Sigmoid colon (tissue), 7 donors: ENCODE results near the gene LSM2. TPM values are rescaled to one million over a fixed set of nuclear protein-coding genes. Genes with fewer than 3 reads are reported as not detected.

ENCODE experiments used
- DNase-seq: peaks from one replicate; pipeline ENCODE4 v3.0.0-alpha.2; 2019
- H3K27ac ChIP-seq, 4 donors: fragments of 200-600 bp; sonication (generic); one replicate each; pipeline ENCODE4 v1.5.1; 2016 to 2019; ENCODE audit warnings: mild to moderate bottlenecking in 1 of 4
- H3K27me3 ChIP-seq, 3 donors: fragments of 200-600 bp; sonication (generic); one replicate each; pipeline ENCODE4 v1.5.1; 2019; ENCODE audit warnings: mild to moderate bottlenecking in 1 of 3
- H3K36me3 ChIP-seq, 4 donors: fragments of 200-600 bp; sonication (generic); one replicate each; pipeline ENCODE4 v1.5.1; 2016 to 2019
- H3K4me1 ChIP-seq, 4 donors: fragments of 200-600 bp; sonication (generic); one replicate each; pipeline ENCODE4 v1.5.1; 2017 to 2019
- H3K4me3 ChIP-seq, 4 donors: fragments of 200-600 bp; sonication (generic); one replicate each; pipeline ENCODE4 v1.5.1; 2017 to 2019; ENCODE audit warnings: mild to moderate bottlenecking in 2 of 4, moderate library complexity in 1 of 4
- H3K9me3 ChIP-seq, 4 donors: fragments of 200-600 bp in 3 of 4; sonication (generic) in 3 of 4; one replicate each; pipeline versions ENCODE4 v1.5.1 to v1.6.1; 2013 to 2019
- EP300 ChIP-seq, 4 donors: sonication (generic); formaldehyde crosslinking; IDR thresholded peaks; one replicate each; pipeline ENCODE4 v1.6.1; 2017; ENCODE audit warnings: antibody characterized with exemption in 4 of 4
- POLR2A ChIP-seq, 2 donors: fragments of 450-650 bp; IDR thresholded peaks; one replicate each; pipeline ENCODE4 v1.6.1; 2016; ENCODE audit warnings: antibody characterized with exemption in 2 of 2, mild to moderate bottlenecking in 2 of 2, moderate library complexity in 2 of 2
- POLR2AphosphoS5 ChIP-seq, 4 donors: sonication (generic); formaldehyde crosslinking; IDR thresholded peaks; one replicate each; pipeline ENCODE4 v1.6.1; 2017; ENCODE audit warnings: antibody characterized with exemption in 4 of 4
- WGBS, 2 donors: extraction: QIAGEN DNeasy Blood & Tissue Kit; methylation state at CpG; one replicate each; pipeline ENCODE4 v1.1.7; 2013; 5-methylcytosine and 5-hydroxymethylcytosine counted together
- intact Hi-C: fragments of 100-400 bp; cut with DNase I; formaldehyde crosslinking; loops from one replicate; pipeline ENCODE4 v1.15.1; 2023
- polyA plus RNA-seq, 3 donors: library from polyadenylated mRNA; stranded (reverse); fragments of 200-250 nt; gene quantifications; one replicate each; pipeline ENCODE4 v1.2.3, GENCODE V29; 2013
- total RNA-seq, 4 donors: library from RNA; depleted of rRNA; stranded (reverse); fragments of >200 nt; gene quantifications; one replicate each; pipeline ENCODE4 v1.1.0, GENCODE V29; 2016
- TF ChIP-seq, protein P1 (sequence below), 4 experiments: fragments of 450-650 bp in 3 of 4; fragments of 200-600 bp in 1 of 4; IDR thresholded peaks; one replicate each; pipeline ENCODE4 v1.5.1; 2016 to 2019; ENCODE audit warnings: antibody characterized with exemption in 4 of 4, mild to moderate bottlenecking in 3 of 4, moderate library complexity in 2 of 4
- donor health status: healthy with polysubstance abuse.
- donor health status: Bipolar disorder and iron deficiency.
- donor health status: healthy.

LSM2 gene
- total and polyA plus RNA-seq, 7 donors, result 28.4 to 94.7 (median 49.9) TPM

GRCh38 chr6:31761343-31761742, 45.4 kb downstream of the LSM2 start:
- intact Hi-C loops, result no loop called here
- no peak overlapping the region for H3K4me3 ChIP-seq
- no peak overlapping the region for H3K27ac ChIP-seq
- WGBS, 2 donors, result 96 to 97% methylated on average over 8 of the region's 8 CpGs
- DNase-seq, result no peak
- TF ChIP-seq EP300 (IDR thresholded peaks at IDR 0.05) (no peak), POLR2A (IDR thresholded peaks at IDR 0.05) (no peak), POLR2AphosphoS5 (IDR thresholded peaks at IDR 0.05) (no peak)
- TF ChIP-seq, protein P1, sequence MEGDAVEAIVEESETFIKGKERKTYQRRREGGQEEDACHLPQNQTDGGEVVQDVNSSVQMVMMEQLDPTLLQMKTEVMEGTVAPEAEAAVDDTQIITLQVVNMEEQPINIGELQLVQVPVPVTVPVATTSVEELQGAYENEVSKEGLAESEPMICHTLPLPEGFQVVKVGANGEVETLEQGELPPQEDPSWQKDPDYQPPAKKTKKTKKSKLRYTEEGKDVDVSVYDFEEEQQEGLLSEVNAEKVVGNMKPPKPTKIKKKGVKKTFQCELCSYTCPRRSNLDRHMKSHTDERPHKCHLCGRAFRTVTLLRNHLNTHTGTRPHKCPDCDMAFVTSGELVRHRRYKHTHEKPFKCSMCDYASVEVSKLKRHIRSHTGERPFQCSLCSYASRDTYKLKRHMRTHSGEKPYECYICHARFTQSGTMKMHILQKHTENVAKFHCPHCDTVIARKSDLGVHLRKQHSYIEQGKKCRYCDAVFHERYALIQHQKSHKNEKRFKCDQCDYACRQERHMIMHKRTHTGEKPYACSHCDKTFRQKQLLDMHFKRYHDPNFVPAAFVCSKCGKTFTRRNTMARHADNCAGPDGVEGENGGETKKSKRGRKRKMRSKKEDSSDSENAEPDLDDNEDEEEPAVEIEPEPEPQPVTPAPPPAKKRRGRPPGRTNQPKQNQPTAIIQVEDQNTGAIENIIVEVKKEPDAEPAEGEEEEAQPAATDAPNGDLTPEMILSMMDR (IDR thresholded peaks at IDR 0.05), result no peak
- H3K36me3 ChIP-seq, result no peaks in the 10 kb centered on the region
- no peaks in the 10 kb centered on the region for H3K9me3 ChIP-seq
- H3K4me1 ChIP-seq, result peaks cover 0 to 6% (median 5%) of the 10 kb centered on the region in 4 donors
- H3K27me3 ChIP-seq, result peaks cover 0 to 10% (median 3%) of the 10 kb centered on the region in 3 donors

DNA sequence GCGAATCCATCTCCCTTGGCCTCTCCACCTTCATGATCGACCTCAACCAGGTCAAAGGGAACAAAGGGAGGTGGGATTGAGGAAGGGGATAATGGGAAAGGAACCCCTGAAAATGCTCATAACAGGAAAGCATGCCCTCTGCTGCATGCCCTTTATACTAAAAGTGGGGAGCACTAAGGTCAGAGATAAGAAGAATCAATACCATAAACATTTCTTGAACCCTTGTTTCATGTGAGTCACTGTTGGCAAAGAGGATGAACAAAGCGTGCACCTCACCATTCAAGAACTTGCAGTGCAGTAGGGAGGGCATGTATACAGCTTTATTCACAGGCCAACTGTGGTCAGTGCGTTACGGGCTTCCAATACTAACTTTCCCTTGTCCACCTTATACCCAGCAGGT, 46.0 kb downstream of the LSM2 start:
- no peaks in the 10 kb centered on the region for H3K9me3 ChIP-seq
- intact Hi-C loops, result no loop called here
- H3K4me3 ChIP-seq, result no peak overlapping the region
- no peak overlapping the region for H3K27ac ChIP-seq
- no peak for DNase-seq
- TF ChIP-seq POLR2A (IDR thresholded peaks at IDR 0.05) (no peak), POLR2AphosphoS5 (IDR thresholded peaks at IDR 0.05) (no peak), EP300 (IDR thresholded peaks at IDR 0.05) (no peak)
- TF ChIP-seq, protein P1 (IDR thresholded peaks at IDR 0.05), result no peak
- H3K36me3 ChIP-seq, result no peaks in the 10 kb centered on the region
- peaks cover 0 to 5% (median 1%) of the 10 kb centered on the region in 3 donors for H3K27me3 ChIP-seq
- 80 to 89% methylated on average over 5 of the region's 5 CpGs for WGBS, 2 donors
- H3K4me1 ChIP-seq, result peaks cover 0 to under 1% (median 0%) of the 10 kb centered on the region in 4 donors

- H3K4me1 ChIP-seq, result no peaks in the 10 kb centered on the region
- no peaks in the 10 kb centered on the region for H3K36me3 ChIP-seq
- intact Hi-C loops, result no loop called here
- DNase-seq, result no peak
- no peaks in the 10 kb centered on the region for H3K9me3 ChIP-seq
- no peak for TF ChIP-seq POLR2AphosphoS5 (IDR thresholded peaks at IDR 0.05)
- TF ChIP-seq POLR2A (IDR thresholded peaks at IDR 0.05), result no peak
- TF ChIP-seq, protein P1 (IDR thresholded peaks at IDR 0.05), result no peak
- TF ChIP-seq EP300 (IDR thresholded peaks at IDR 0.05), result no peak
- WGBS, 2 donors, result 97 to 98% methylated on average over 2 of the region's 2 CpGs
- H3K27me3 ChIP-seq, result no peaks in the 10 kb centered on the region
- H3K27ac ChIP-seq, result no peak overlapping the region
- no peak overlapping the region for H3K4me3 ChIP-seq
Measured at GRCh38 chr6:31758281-31758680, 48.5 kb downstream of the LSM2 start.

- Histone ChIP-seq H3K27ac (no peak overlapping the region), H3K36me3 (no peaks in the 10 kb centered on the region), H3K4me3 (no peak overlapping the region), H3K27me3 (no peaks in the 10 kb centered on the region), H3K4me1 (peaks cover 0 to under 1% (median 0%) of the 10 kb centered on the region in 4 donors), H3K9me3 (no peaks in the 10 kb centered on the region)
- TF ChIP-seq POLR2AphosphoS5 (IDR thresholded peaks at IDR 0.05) (no peak), POLR2A (IDR thresholded peaks at IDR 0.05) (no peak), EP300 (IDR thresholded peaks at IDR 0.05) (no peak)
- TF ChIP-seq, protein P1 (IDR thresholded peaks at IDR 0.05), result no peak
- no peak for DNase-seq
- 77% methylated on average over 8 of the region's 8 CpGs for WGBS, 2 donors
- intact Hi-C loops, result no loop called here
Measured at GRCh38 chr6:31752739-31753319, 53.9 kb downstream of the LSM2 start.
